ENCODE data around the gene SLC27A4.

Gene SLC27A4

DNA sequence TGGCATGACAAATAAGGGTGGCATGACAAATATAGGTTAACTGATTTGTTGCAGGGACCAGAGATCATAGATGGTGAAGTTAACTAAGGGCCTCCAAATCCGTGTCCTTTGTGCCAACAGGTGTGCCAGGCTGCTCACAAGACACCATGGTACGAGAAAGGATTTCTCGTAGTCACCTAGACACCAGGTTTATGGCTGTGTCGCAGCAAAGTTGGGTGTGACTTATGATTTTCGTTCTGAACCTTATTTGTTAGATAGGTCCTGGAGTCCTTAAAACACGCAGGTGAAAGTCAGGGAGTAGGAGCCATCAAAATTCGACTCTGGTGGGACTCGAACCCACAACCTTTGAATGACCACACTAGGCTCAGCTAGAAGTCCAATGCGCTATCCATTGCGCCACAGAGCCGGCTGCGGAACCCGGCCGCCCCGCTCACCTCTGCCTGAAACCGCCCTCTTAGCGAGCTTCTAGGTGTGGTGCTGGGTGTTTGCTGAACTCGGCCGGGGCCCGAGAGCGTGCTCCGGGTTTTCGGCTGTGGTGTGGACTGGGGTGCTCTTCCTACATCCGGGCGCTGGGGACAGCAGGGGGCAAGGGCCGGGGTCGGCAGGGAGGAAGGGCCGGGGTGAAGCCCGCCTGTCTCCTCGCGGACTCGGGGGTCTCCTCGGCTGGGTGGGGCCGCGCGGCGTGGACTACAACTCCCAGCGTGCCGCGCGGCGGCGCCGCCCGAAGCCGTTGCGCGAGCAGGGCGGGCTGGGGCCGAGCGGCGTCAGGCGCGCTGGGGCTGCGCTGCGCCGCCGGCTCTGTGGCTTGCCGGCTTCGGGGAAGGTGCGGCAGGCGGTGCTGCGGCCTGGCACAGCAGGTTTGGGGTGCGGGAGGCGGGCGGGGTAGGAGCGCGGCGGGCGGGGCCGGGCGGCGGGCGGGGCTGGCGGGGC lies at the start of gene SLC27A4:
Gene SLC27A4 (plus strand): TSS at position 767 of the 930 bp plus-strand sequence. CDS start 2,606 bp downstream, outside the sequence.
- DNase-seq, result peak; percentile 82

DNA sequence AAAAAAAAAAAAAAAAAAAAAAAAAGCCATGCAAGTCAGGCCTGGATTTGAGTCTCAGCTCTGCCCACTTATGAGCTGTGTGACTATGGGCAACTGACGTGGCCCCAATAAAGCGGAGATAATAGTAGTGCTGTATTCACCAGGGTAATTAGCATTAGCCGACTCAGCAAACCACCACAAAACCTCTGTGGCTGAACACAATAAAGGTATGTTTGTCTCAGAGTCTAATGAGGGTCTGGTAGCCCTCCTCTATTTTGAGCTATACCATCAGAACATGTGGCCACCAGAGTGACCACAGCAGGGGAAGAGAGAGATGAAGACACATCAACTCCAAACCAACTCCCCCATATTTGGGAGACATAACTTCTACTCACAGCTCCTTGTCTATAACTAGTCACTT lies 48.3 kb upstream of the SLC27A4 start:
- DNase-seq, result no peak

DNA sequence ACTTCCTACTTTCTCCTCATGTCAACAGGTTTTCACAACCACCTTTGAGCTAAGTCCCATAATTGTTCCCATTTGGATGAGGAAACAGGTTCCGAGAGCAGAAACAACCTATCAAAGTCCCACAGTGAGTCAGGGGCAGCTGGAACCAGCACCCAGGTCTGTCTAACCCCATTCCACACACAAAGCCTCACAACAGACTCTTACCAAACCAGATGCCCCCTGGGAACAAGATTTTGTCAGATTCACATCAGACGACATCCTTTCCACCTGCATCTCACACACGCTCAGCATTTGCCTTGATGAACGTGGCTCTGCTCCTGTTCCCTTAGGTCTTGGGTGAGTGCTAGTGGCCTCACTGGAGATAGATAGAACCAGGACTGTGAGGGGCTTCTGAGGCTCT lies 47.2 kb upstream of the SLC27A4 start:
- no peak for DNase-seq

- DNase-seq, result no peak
Observed at GRCh38 chr9:128294142-128294541, 46.2 kb upstream of the SLC27A4 start.

DNA sequence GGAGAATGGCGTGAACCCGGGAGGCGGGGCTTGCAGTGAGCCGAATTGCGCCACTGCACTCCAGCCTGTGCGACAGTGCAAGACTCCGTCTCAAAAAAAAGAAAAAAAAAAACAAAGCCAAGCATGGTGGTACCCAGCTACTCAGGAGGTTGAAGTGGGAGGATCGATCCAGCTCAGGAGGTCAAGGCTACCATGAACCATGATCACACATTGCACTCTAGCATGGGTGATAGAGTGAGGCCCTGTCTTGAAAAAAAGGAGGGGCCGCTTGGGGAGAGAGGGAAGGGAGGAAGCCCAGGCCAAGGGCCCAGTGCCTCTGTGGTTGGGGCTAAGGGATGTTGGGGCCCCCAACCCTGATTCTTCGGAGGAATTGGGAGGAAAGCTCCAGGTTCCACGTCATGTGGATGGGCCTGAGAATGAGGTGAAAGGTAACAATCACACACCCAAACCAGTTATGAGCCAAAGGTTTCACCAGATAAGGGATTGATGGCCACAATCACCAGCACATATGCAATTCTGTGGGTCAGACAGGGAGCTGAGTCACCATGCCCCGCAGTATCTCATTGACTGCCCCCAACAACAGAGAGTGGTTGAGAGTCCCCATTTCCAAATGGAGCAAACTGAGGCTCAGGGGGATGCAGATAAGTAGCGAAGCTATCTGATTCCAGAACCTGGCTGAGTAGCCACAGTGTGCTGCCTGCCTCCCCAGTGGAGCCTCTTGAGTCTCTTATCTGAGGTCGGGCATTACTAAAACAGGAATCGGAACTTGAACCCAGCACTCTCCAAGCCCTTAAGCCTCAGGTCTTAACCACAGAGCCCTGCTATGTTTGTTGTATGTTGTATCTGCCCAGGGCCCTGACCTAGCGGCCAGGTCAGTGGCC lies 43.7 kb upstream of the SLC27A4 start:
- no peak for DNase-seq

DNA sequence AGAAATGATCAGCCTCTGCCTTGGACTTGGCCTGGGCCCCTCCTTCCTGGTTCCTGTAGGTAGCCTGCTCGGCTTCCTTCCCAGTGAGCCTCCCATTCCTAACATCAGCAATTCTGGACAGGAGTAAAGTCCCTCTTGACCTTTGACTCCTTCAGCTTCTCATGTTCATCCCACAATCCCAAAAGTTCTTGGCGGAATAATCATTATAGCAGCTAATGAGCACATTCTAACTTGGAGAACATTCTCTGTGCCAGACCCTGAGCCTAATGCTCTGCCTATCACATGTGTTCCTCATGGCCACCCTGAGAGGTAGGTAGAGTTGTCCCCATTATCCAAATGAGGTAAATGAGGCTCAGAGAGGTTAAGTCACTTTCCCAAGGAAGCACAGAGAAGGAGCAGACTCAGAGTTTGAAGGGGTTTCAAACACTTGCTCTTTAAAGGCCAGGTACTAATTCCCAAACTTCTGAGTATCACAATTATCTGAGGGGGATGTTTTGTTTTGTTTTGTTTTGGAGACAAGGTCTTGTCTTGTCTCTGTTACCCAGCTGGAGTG lies 43.0 kb upstream of the SLC27A4 start:
- DNase-seq, result no peak

DNA sequence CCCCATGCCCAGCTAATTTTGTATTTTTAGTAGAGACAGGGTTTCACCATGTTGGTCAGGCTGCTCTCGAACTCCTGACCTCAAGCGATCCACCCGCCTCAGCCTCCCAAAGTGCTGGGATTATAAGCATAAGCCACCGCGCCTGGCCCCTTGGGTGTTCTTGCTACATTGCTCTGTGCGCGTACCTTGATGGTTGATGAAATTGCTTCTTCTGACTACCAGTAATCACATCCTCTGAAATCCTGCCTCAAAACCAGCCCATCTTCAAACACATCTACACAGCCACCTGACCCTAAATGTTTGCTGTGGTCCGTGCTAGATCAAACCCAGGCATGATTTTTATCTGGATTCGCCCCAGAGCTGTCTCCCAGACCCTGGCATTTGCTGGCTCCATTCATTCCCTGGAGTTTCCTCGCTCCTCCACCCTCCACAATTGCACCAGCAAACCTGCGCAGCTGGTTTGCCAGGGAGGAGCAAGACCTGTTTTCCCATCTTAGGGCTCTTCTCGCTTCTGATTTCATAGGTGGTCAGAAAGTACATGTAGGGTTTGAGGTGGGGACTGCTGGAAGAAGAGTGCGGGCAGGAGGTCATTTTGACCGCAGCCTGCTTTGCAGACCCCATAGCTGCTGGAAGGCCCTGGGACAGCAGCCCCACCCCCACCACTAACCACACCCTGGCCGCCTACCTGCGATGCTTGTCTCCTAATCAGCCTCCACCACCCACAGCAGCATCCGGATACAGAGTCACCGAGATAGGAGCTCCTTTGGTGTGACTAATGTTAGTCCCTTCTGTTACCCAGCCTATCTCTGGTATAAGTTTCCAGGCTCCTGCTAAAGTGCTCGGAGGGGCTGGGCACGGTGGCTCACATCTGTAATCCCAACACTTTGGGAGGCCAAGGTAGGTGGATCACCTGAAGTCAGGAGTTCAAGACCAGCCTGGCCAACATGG lies 41.5 kb upstream of the SLC27A4 start:
- no peak for DNase-seq

GRCh38 chr9:128304136-128304970 lies 36.0 kb upstream of the SLC27A4 start:
- no peak for DNase-seq

DNA sequence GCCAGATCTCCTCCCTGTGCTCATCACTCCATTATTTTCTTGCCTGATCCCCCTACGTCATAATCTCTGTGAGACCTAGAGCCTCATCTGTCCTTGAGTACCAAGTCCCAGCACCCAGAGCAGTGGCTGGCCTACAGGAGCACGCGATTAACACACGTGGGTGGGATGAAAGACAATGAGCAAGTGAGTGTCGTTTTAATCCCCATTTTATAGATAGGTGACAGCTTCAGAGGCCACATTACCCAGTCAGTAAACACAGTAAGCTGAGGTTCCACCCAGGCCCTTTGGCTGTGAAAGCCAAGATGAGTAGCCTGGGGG lies 35.4 kb upstream of the SLC27A4 start:
- DNase-seq, result no peak

DNA sequence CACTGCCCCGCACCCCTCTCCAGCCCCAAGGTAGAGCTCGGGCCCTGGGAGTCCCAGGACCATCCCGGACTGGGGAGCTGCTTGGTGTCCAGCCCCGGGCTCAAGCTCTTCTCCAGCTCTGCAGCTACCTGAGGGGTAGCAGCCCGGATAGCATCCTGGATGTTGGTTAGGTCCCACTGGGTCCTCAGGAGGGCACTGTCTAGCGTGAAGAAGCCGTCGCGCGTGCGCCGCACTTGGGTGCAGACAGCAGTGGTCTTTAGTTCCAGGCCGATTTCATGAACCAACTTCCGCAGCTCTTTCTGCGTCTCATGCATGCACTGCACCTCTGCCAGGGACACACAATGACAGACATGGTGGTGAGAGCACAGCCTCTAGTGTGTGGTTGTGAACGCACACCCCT lies 30.8 kb upstream of the SLC27A4 start:
- DNase-seq, result no peak

- no peak for DNase-seq
Observed at GRCh38 chr9:128310461-128310860, 29.9 kb upstream of the SLC27A4 start.

- DNase-seq, result no peak
Observed at GRCh38 chr9:128314697-128315096, 25.6 kb upstream of the SLC27A4 start.

DNA sequence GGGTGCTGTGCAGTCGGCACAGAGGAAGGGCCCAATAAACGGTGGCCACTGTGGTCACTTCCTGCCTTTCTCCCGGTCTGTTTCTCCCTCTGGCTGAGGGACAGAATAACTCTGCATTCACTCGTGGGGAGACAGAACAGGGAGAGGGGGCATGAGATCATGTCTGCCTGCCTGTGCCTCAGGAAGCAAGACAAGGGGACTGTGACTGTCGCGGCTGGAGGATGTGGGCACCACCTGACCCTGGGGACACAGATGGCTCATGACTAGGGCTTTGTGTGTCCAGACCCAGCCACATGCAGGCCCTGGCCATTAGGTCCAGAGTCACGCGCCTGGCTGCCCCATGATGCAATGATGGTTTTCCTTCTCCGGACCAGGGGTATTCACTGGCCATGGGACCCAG lies 23.9 kb upstream of the SLC27A4 start:
- DNase-seq, result no peak

- DNase-seq, result no peak
Observed at GRCh38 chr9:128317629-128318028, 22.7 kb upstream of the SLC27A4 start.

DNA sequence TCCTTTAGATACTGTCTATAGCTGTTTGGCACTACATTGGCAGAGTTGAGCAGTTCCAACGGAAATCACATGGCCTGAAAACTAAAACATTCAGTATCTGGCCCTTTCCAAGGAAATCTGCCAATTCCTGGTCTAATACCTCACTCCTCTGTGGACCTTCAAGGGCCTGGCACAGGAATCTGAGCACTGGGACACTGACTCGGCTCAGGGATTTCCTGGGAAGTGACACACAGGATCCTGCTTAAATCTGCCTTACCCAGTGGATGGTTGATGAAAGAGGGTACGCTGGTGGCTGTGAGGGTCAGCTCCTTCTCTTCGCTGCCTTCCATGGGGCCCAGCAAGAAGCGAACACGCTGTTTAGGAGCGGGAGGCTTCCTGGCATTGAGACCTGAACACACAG lies 19.0 kb upstream of the SLC27A4 start:
- DNase-seq, result no peak

DNA sequence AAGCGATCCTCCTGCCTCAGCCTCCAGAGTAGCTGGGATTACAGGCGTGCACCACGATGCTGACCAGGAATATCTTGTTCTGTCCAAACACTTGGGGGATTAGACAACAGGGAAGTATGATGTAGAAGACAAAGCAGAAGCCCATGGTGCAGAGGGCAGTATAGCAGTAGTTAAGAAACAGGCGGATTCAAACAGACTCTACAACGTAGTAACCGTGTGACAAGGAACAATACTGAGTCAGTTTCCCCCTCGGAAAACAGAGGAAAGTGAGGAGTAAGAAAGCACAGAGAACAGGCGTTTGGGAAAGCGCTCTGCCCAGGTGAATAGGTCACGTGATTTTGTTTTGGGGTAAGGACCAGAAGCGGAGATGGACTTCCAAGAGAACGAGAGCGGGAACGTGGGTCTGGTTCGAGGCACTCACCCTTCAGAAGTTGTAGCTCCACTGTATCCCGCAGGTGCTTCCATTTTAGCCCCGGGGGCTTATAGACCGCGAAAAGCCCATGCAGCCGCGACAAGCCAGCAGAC lies 18.4 kb upstream of the SLC27A4 start:
- DNase-seq, result no peak

GRCh38 chr9:128322404-128323211 lies 17.7 kb upstream of the SLC27A4 start, which contains the start of the genes COQ4 and TRUB2:
COQ4 (plus strand) TSS chr9:128322839; CDS start chr9:128322859, 20 bp downstream.
TRUB2 (minus strand) TSS chr9:128322447; CDS start chr9:128322408, 39 bp downstream.
- DNase-seq, result peak; percentile 96

DNA sequence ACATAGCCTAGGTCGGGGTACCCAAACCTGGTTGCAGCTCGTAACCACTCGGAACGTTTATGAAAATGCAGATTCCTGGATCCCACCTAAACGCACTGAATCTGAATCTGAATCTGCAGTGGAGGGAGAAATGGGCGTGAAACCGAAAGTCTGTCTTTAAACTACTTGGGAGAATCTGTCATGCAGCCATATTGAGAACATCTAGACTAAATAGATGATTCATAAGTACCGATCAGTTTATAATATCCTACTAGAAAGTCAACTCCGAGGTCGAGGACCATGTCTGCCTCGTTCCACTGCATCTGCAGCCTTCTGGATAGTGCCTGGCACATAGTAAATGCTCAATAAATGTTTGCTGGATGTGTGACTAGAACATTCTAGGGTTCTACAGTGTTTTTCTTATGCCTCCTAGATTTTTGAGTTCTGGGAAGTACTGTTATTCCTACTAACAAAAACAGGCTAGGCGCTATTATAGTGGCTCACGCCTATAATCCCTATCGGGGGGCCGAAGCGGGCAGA lies 17.1 kb upstream of the SLC27A4 start:
- DNase-seq, result no peak

DNA sequence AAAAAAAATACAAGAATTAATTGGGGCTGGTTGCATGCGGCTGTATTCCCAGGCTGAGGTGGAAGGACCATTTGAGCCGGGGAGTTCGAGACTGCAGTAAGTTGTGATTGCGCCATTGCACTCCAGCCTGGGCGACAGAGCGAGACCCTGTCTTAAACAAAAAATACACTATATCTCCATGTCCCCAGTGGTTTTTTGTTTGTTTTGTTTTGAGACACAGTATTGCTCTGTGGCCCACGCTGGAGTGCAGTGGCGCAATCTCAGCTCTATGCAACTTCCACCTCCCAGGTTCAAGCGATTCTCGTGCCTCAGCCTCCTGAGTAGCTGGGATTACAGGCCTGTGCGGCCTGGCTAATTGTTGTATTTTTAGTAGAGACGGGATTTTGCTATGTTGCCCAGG lies 16.5 kb upstream of the SLC27A4 start:
- DNase-seq, result no peak

DNA sequence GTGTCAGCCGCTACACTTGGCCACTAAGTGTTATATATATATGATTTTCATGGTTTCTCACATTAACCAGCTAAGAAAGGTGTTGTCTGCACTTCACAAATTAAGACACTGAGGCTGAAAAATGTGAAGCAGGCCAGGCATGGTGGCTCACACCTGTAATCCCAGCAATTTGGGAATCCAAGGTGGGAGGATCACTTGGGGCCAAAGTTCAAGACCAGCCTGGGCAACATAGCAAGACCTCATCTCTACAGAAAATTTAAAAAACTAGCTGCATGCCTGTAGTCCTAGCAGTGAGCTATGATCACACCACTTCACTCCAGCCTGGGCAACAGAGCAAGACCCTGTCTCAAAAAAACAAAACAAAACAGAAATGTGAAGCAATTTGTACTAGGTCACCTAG lies 15.9 kb upstream of the SLC27A4 start:
- DNase-seq, result no peak
